HepG2 (cell line): Measurements from ENCODE around the gene EVA1A. TPM values are rescaled to one million over a fixed set of nuclear protein-coding genes. Genes with fewer than 3 reads are reported as not detected.

ENCODE experiments used
- ATAC-seq: fragments of 200-7000 bp; cut with Tn5 transposase; 3 replicates; pipeline ENCODE4 v1.9.1; 2020; ENCODE audit warnings: mild to moderate bottlenecking, moderate library complexity
- Bru-seq: library from RNA; stranded (reverse); fragments of 400-500 nt; gene quantifications from one replicate; lab custom pipeline; 2021; lab: Mats Ljungman, UMichigan
- BruChase-seq, 2 experiments: library from RNA; stranded (reverse); fragments of 400-500 nt; gene quantifications; one replicate each; lab custom pipeline; 2021; lab: Mats Ljungman, UMichigan
- BruUV-seq: library from RNA; stranded (reverse); fragments of 400-500 nt; replicated peaks from 2 replicates; lab custom pipeline; 2021; lab: Mats Ljungman, UMichigan
- CTCF ChIA-PET: fragments of 300-600 bp; formaldehyde crosslinking; extraction: SDS; loops from one replicate; lab custom pipeline; 2021; ENCODE audit warnings: low total read pairs, inconsistent platforms, low intra/inter-chr PET ratio; lab: Yijun Ruan, JAX
- POLR2A ChIA-PET: fragments of 350-600 bp; sonication (Branson Sonifier 250); formaldehyde crosslinking; loops from one replicate; lab custom pipeline; 2020; ENCODE audit warnings: antibody characterized with exemption, inconsistent platforms; lab: Yijun Ruan, JAX
- DNase-seq: peaks from one replicate; pipeline ENCODE4 v3.0.0-alpha.2; 2015; ENCODE audit warnings: low spot score
- FAIRE-seq: peaks from 3 replicates; lab custom pipeline; 2011; peaks lifted over from hg19 to GRCh38; lab: Jason Lieb, UNC
- H2AFZ ChIP-seq: one replicate; pipeline ENCODE4 v1.6.1; 2011; ENCODE audit warnings: low read length, inconsistent platforms
- H3K27ac ChIP-seq: fragments of 300-600 bp; 3 replicates; pipeline ENCODE4 v1.8.0; 2011; ENCODE audit warnings: mixed run types, mild to moderate bottlenecking, mixed read lengths, low read length, inconsistent platforms; ENCODE audit not compliant: insufficient read depth; ENCODE audit errors: extremely low read length
- H3K27me3 ChIP-seq, 2 experiments: fragments of 200-600 bp in 1 of 2; 2 replicates in 1 of 2; 3 replicates in 1 of 2; pipeline versions ENCODE4 v1.6.0 to v1.8.0; 2011; ENCODE audit warnings: low read length in 2 of 2, mild to moderate bottlenecking in 2 of 2, moderate library complexity in 2 of 2, inconsistent platforms in 1 of 2; ENCODE audit not compliant: insufficient read depth in 2 of 2, control insufficient read depth in 1 of 2
- H3K36me3 ChIP-seq, 2 experiments: fragments of 200-600 bp in 1 of 2; replicated peaks in 1 of 2; 2 replicates in 1 of 2; 3 replicates in 1 of 2; pipeline versions ENCODE4 v1.5.1 to v1.8.0; 2011; ENCODE audit warnings: low read length in 2 of 2, inconsistent platforms in 1 of 2; ENCODE audit not compliant: insufficient read depth in 2 of 2, control insufficient read depth in 1 of 2
- H3K4me1 ChIP-seq: 2 replicates; pipeline ENCODE4 v1.5.1; 2012; ENCODE audit warnings: low read length, inconsistent platforms; ENCODE audit not compliant: insufficient read depth
- H3K4me2 ChIP-seq: 2 replicates; pipeline ENCODE4 v1.6.0; 2011; ENCODE audit warnings: low read depth, low read length, inconsistent platforms
- H3K4me3 ChIP-seq, 3 experiments: fragments of 200-600 bp in 1 of 3; sonication (generic), shearing (Covaris generic) in 1 of 3; replicated peaks in 1 of 3; 2 replicates each; pipeline ENCODE4 v1.5.1; 2011 to 2016; ENCODE audit warnings: low read length in 3 of 3, inconsistent platforms in 2 of 3, low read depth in 2 of 3, mild to moderate bottlenecking in 2 of 3, control low read depth in 1 of 3, mixed read lengths in 1 of 3; ENCODE audit not compliant: insufficient read depth in 1 of 3
- H3K79me2 ChIP-seq: one replicate; pipeline ENCODE4 v1.6.1; 2011; ENCODE audit warnings: low read length, inconsistent platforms; ENCODE audit not compliant: insufficient read depth
- H3K9ac ChIP-seq: 2 replicates; pipeline ENCODE4 v1.6.0; 2011; ENCODE audit warnings: mild to moderate bottlenecking, low read depth, low read length, inconsistent platforms; ENCODE audit not compliant: insufficient read depth
- H3K9me3 ChIP-seq: 2 replicates; pipeline ENCODE4 v1.5.1; 2012; ENCODE audit warnings: mild to moderate bottlenecking, low read length
- H4K20me1 ChIP-seq: 2 replicates; pipeline ENCODE4 v1.6.0; 2011; ENCODE audit warnings: inconsistent platforms, mild to moderate bottlenecking, low read length, moderate library complexity; ENCODE audit not compliant: insufficient read depth
- ARHGAP35 ChIP-seq: sonication (generic); formaldehyde crosslinking; IDR thresholded peaks from 2 replicates; pipeline ENCODE4 v1.9.0; 2022; ENCODE audit warnings: mild to moderate bottlenecking, inconsistent platforms, moderate library complexity, missing genetic modification reagents, borderline replicate concordance
- GRHL1 ChIP-seq: sonication (generic); formaldehyde crosslinking; conservative IDR thresholded peaks from 2 replicates; pipeline ENCODE4 v1.8.0; 2022; ENCODE audit warnings: missing genetic modification reagents
- MED1 ChIP-seq: sonication (generic); formaldehyde crosslinking; IDR thresholded peaks from 2 replicates; pipeline ENCODE4 v1.4.0; 2020; ENCODE audit warnings: missing genetic modification reagents
- NCOA5 ChIP-seq: sonication (generic); formaldehyde crosslinking; IDR thresholded peaks from 2 replicates; pipeline ENCODE4 v1.4.0; 2020; ENCODE audit warnings: missing genetic modification reagents
- NR0B2 ChIP-seq: sonication (generic); formaldehyde crosslinking; IDR thresholded peaks from 2 replicates; pipeline ENCODE4 v1.4.0; 2020; ENCODE audit warnings: mild to moderate bottlenecking, missing genetic modification reagents
- PAWR ChIP-seq: sonication (generic); formaldehyde crosslinking; IDR thresholded peaks from 2 replicates; pipeline ENCODE4 v1.4.0; 2020; ENCODE audit warnings: missing genetic modification reagents, mild to moderate bottlenecking, borderline replicate concordance
- REXO4 ChIP-seq: sonication (generic); formaldehyde crosslinking; IDR thresholded peaks from 2 replicates; pipeline ENCODE4 v1.8.0; 2022; ENCODE audit warnings: missing genetic modification reagents, mild to moderate bottlenecking, borderline replicate concordance
- ZKSCAN5 ChIP-seq: sonication (generic); formaldehyde crosslinking; IDR thresholded peaks from 2 replicates; pipeline ENCODE4 v1.5.1; 2020; ENCODE audit warnings: mild to moderate bottlenecking, missing genetic modification reagents
- ZNF792 ChIP-seq: IDR thresholded peaks from 2 replicates; pipeline ENCODE4 v1.6.1; 2016
- ZSCAN5A ChIP-seq: sonication (generic); formaldehyde crosslinking; IDR thresholded peaks from 2 replicates; pipeline ENCODE4 v1.8.0; 2022; ENCODE audit warnings: mild to moderate bottlenecking, missing genetic modification reagents, borderline replicate concordance
- WGBS: methylation state at CpG from one replicate; pipeline ENCODE4 v1.1.6; 2017; ENCODE audit warnings: low lambda C conversion rate; 5-methylcytosine and 5-hydroxymethylcytosine counted together
- in situ Hi-C: cut with HindIII; loops from 2 replicates; pipeline ENCODE4 v1.10.0; 2017; ENCODE audit warnings: low pct_unique_long_range_greater_than_20kb; ENCODE audit not compliant: extremely low pct_ligation_motif_present
- intact Hi-C: fragments of 100-400 bp; cut with micrococcal nuclease; formaldehyde crosslinking; loops from one replicate; pipeline ENCODE4 v1.10.0; 2022; ENCODE audit not compliant: unreplicated experiment
- long read RNA-seq, 2 experiments: library from RNA in 1 of 2; library from polyadenylated mRNA in 1 of 2; stranded (forward) in 1 of 2; unstranded in 1 of 2; transcript quantifications; one replicate each; pipeline ENCODE4 v2.0.0, GENCODE V29; 2019 to 2022
- polyA minus RNA-seq, 3 experiments: library from RNA; depleted of rRNA, polyadenylated mRNA; stranded (reverse); fragments of >200 nt; gene quantifications; 2 replicates each; pipeline ENCODE4 v1.2.3, GENCODE V29; 2011; ENCODE audit warnings: low replicate concordance in 1 of 3
- polyA plus RNA-seq, 8 experiments: library from polyadenylated mRNA; depleted of rRNA in 3 of 8; stranded (reverse) in 7 of 8; unstranded in 1 of 8; fragments of >200 nt; fragmentation: Illumina TruSeq in 4 of 8; extraction: Trizol in 4 of 8; gene quantifications; 2 replicates each; pipeline versions ENCODE4 v1.2.1 to v1.2.3, GENCODE V29; 2011 to 2016; ENCODE audit warnings: low read depth in 4 of 8, missing spikeins in 1 of 8, mixed read lengths in 1 of 8; ENCODE audit not compliant: insufficient read depth in 1 of 8
- total RNA-seq, 5 experiments: library from RNA; depleted of rRNA; stranded (reverse); fragments of >200 nt; fragmentation: Illumina TruSeq; extraction: Trizol; gene quantifications; 2 replicates each; pipeline ENCODE4 v1.2.3, GENCODE V29; 2016; ENCODE audit warnings: low read depth in 1 of 5

Gene EVA1A
- 55.9 and 57.8 TPM in 2 replicates for total RNA-seq (2016; rRNA removed; fragmentation: Illumina TruSeq; extraction: Trizol)
- total RNA-seq (2016; cell fraction: cytosol; rRNA removed; fragmentation: Illumina TruSeq; extraction: Trizol; ENCODE audit: low read depth), result 25.1 and 29.0 TPM in 2 replicates
- 52.7 and 57.5 TPM in 2 replicates for total RNA-seq (2016; cell fraction: insoluble cytoplasmic fraction; rRNA removed; fragmentation: Illumina TruSeq; extraction: Trizol)
- total RNA-seq (2016; cell fraction: membrane; rRNA removed; fragmentation: Illumina TruSeq; extraction: Trizol), result 48.2 and 58.4 TPM in 2 replicates
- total RNA-seq (2016; cell fraction: nucleus; rRNA removed; fragmentation: Illumina TruSeq; extraction: Trizol), result 46.1 and 58.2 TPM in 2 replicates
- polyA plus RNA-seq (2011; rRNA removed), result 57.5 and 65.4 TPM in 2 replicates
- polyA plus RNA-seq (2011; cell fraction: cytosol; rRNA removed), result 53.6 and 68.8 TPM in 2 replicates
- 77.6 and 80.4 TPM in 2 replicates for polyA plus RNA-seq (2011; cell fraction: nucleus; rRNA removed)
- 44.8 and 48.8 TPM in 2 replicates for polyA plus RNA-seq (2012)
- polyA plus RNA-seq (2016; cell fraction: cytosol; fragmentation: Illumina TruSeq; extraction: Trizol; ENCODE audit: low read depth), result 23.6 and 36.8 TPM in 2 replicates
- 46.2 and 49.2 TPM in 2 replicates for polyA plus RNA-seq (2016; cell fraction: insoluble cytoplasmic fraction; fragmentation: Illumina TruSeq; extraction: Trizol; ENCODE audit: low read depth)
- polyA plus RNA-seq (2016; cell fraction: membrane; fragmentation: Illumina TruSeq; extraction: Trizol; ENCODE audit: low read depth), result 37.8 and 44.2 TPM in 2 replicates
- polyA plus RNA-seq (2016; cell fraction: nucleus; fragmentation: Illumina TruSeq; extraction: Trizol; ENCODE audit: insufficient read depth, low read depth), result 60.9 and 62.0 TPM in 2 replicates
- polyA minus RNA-seq (2011; rRNA and poly(A)+ RNA removed; ENCODE audit: low replicate concordance), result 186 TPM in 1 of 2 replicates, not detected in the other
- polyA minus RNA-seq (2011; cell fraction: cytosol; rRNA and poly(A)+ RNA removed), result 51.4 TPM in 2 replicates
- 70.1 and 71.3 TPM in 2 replicates for polyA minus RNA-seq (2011; cell fraction: nucleus; rRNA and poly(A)+ RNA removed)
- Bru-seq, nascent RNA, result percentile 98 among the genes with signal in this experiment
- percentile 74 among the genes with signal in this experiment for BruChase-seq, experiment 1, labeled RNA remaining after a 6-hour chase
- percentile 88 among the genes with signal in this experiment for BruChase-seq, experiment 2, labeled RNA remaining after a 2-hour chase
- long read RNA-seq, experiment 1, transcript EVA1A-207 (3 exons, 434 nt), result minor isoform, 9 of 115 reads
- long read RNA-seq, experiment 1, transcript EVA1A-202 (4 exons, 1,802 nt), result major isoform, 31 of 115 reads
- long read RNA-seq, experiment 1, transcript EVA1A-205 (5 exons, 1,747 nt), result minor isoform, 9 of 115 reads
- long read RNA-seq, experiment 1, partial matches to known transcripts, result 14 of 115 reads
- long read RNA-seq, experiment 1, other reads (novel, unspliced or antisense), result 52 of 115 reads
- long read RNA-seq, experiment 2, transcript EVA1A-202 (4 exons, 1,802 nt), result major isoform, 40 of 153 reads
- long read RNA-seq, experiment 2, transcript EVA1A-205 (5 exons, 1,747 nt), result minor isoform, 14 of 153 reads
- long read RNA-seq, experiment 2, partial matches to known transcripts, result 20 of 153 reads
- long read RNA-seq, experiment 2, other reads (novel, unspliced or antisense), result 73 of 153 reads

- Histone ChIP-seq H3K4me1 (peaks cover 83% of the 10 kb centered on the region), H3K4me2 (peak within 1 kb of the TSS; percentile 96), H3K79me2 (peaks cover 63% of the 10 kb centered on the region), H3K27me3 (no peaks in the 10 kb centered on the region; a peak in 1 of 5 replicates), H3K36me3 (peaks cover 2 to 6% of the 10 kb centered on the region in 2 experiments), H2AFZ (no peak within 1 kb of the TSS), H3K4me3 (peak within 1 kb of the TSS; percentile 84 to 93 (median 91)), H3K9me3 (no peaks in the 10 kb centered on the region), H3K9ac (peak within 1 kb of the TSS; percentile 87), H3K27ac (peak within 1 kb of the TSS; percentile 78), H4K20me1 (peaks cover 17% of the 10 kb centered on the region)
- FAIRE-seq (no peak), ATAC-seq (peak; percentile 82), DNase-seq (peak; percentile 73)
- ChIA-PET POLR2A (interaction anchor here (0.9 to 8.0 kb wide), 16 partner anchors 11 to 95 kb away, joined by 3 to 126 read pairs (median 6); partner anchors contain the start of gene MRPL19), CTCF (interaction anchor here (1.6 to 3.1 kb wide), 2 partner anchors 48 to 96 kb away, joined by 4 to 18 read pairs; no protein-coding TSS in a partner anchor)
- no TSS peak for BruUV-seq
- WGBS, result 3% methylated on average over 16 of the region's 46 CpGs
- intact Hi-C loops (loop anchor here (1.0 to 5.0 kb wide), 3 partner anchors 38 to 79 kb away; no protein-coding TSS in a partner anchor), in situ Hi-C loops (no loop called here)
- no peak for TF ChIP-seq NCOA5 (CRISPR knock-in tag)
- TF ChIP-seq ZKSCAN5 (CRISPR knock-in tag), result no peak; the same call in 1 of the 2 replicates
- TF ChIP-seq GRHL1, result no peak
- no peak for TF ChIP-seq ZSCAN5A (CRISPR knock-in tag)
- TF ChIP-seq ARHGAP35 (CRISPR knock-in tag), result 0 out of 2 replicates have a peak, but pooled peaks have one; percentile 67
- no peak for TF ChIP-seq REXO4
- TF ChIP-seq NR0B2, result 0 out of 2 replicates have a peak, but pooled peaks have one; percentile 61
- TF ChIP-seq MED1 (CRISPR knock-in tag), result peak; percentile 82
- TF ChIP-seq PAWR (CRISPR knock-in tag), result peak; percentile 75; the same call in 1 of the 2 replicates
- TF ChIP-seq ZNF792 (CRISPR knock-in tag), result peak; percentile 55; the same call in 1 of the 2 replicates
These were observed at the start of gene EVA1A for GRCh38 chr2:75560768-75561565. Gene EVA1A (minus strand): TSS chr2:75560939. CDS start chr2:75518140, 42,799 bp downstream.
